Keratinocyte (primary cell): ENCODE data around the gene COA7. TPM values are rescaled to one million over a fixed set of nuclear protein-coding genes. Genes with fewer than 3 reads are reported as not detected.
"Not testable (repeated sequence)": the region's sequence is repeated elsewhere in the genome, so short reads cannot be mapped to it uniquely, and the experiment has no call there.

Experiments
- DNase-seq: peaks from one replicate; pipeline ENCODE4 v3.0.0-alpha.2; 2011; ENCODE audit warnings: low read depth, missing footprints, low spot score
- FAIRE-seq: peaks from 2 replicates; lab custom pipeline; 2011; peaks lifted over from hg19 to GRCh38; lab: Jason Lieb, UNC
- H2AFZ ChIP-seq: 2 replicates; pipeline ENCODE4 v1.6.0; 2012; ENCODE audit warnings: low read length, control low read depth, inconsistent platforms; ENCODE audit not compliant: control insufficient read depth
- H3K27ac ChIP-seq: 2 replicates; pipeline ENCODE4 v1.5.1; 2011; ENCODE audit warnings: low read length; ENCODE audit not compliant: control insufficient read depth, insufficient read depth
- H3K27me3 ChIP-seq: 3 replicates; pipeline ENCODE4 v1.6.0; 2011; ENCODE audit warnings: low read length; ENCODE audit not compliant: control insufficient read depth, insufficient read depth; ENCODE audit errors: extremely low read depth
- H3K36me3 ChIP-seq, 2 experiments: 2 replicates in 1 of 2; 3 replicates in 1 of 2; pipeline ENCODE4 v1.5.1; 2011; ENCODE audit warnings: low read length in 2 of 2, mild to moderate bottlenecking in 1 of 2; ENCODE audit not compliant: control insufficient read depth in 2 of 2, insufficient read depth in 2 of 2; ENCODE audit errors: extremely low read depth in 1 of 2
- H3K4me1 ChIP-seq: 3 replicates; pipeline ENCODE4 v1.5.1; 2011; ENCODE audit warnings: low read length; ENCODE audit not compliant: control insufficient read depth, insufficient read depth; ENCODE audit errors: extremely low read depth
- H3K4me2 ChIP-seq: 3 replicates; pipeline ENCODE4 v1.6.0; 2011; ENCODE audit warnings: low read depth, low read length; ENCODE audit not compliant: control insufficient read depth, insufficient read depth; ENCODE audit errors: extremely low read depth
- H3K4me3 ChIP-seq, 3 experiments: fragments of 200-600 bp in 1 of 3; sonication (generic) in 1 of 3; 2 replicates in 2 of 3; 3 replicates in 1 of 3; pipeline ENCODE4 v1.5.1; 2011 to 2016; ENCODE audit warnings: low read length in 3 of 3, mild to moderate bottlenecking in 3 of 3, control low read depth in 2 of 3, inconsistent platforms in 1 of 3, low read depth in 1 of 3, mixed read lengths in 1 of 3, mixed run types in 1 of 3, moderate library complexity in 1 of 3; ENCODE audit not compliant: control insufficient read depth in 2 of 3, insufficient read depth in 2 of 3; ENCODE audit errors: extremely low read depth in 1 of 3
- H3K79me2 ChIP-seq: 2 replicates; pipeline ENCODE4 v1.6.0; 2012; ENCODE audit warnings: low read length; ENCODE audit not compliant: control insufficient read depth, insufficient read depth
- H3K9ac ChIP-seq: 3 replicates; pipeline ENCODE4 v1.6.0; 2011; ENCODE audit warnings: low read length; ENCODE audit not compliant: control insufficient read depth, insufficient read depth; ENCODE audit errors: extremely low read depth
- H3K9me1 ChIP-seq: 3 replicates; pipeline ENCODE4 v1.6.0; 2011; ENCODE audit warnings: low read length; ENCODE audit not compliant: control insufficient read depth, insufficient read depth; ENCODE audit errors: extremely low read depth
- H3K9me3 ChIP-seq: 2 replicates; pipeline ENCODE4 v1.5.1; 2012; ENCODE audit warnings: low read depth, low read length; ENCODE audit not compliant: control insufficient read depth
- H4K20me1 ChIP-seq: 3 replicates; pipeline ENCODE4 v1.6.0; 2011; ENCODE audit warnings: low read length; ENCODE audit not compliant: control insufficient read depth, insufficient read depth; ENCODE audit errors: extremely low read depth
- CTCF ChIP-seq, 3 experiments: IDR thresholded peaks in 1 of 3; conservative IDR thresholded peaks in 1 of 3; optimal IDR thresholded peaks in 1 of 3; 2 replicates in 2 of 3; 3 replicates in 1 of 3; pipeline versions ENCODE3 to v1.5.1; 2011; ENCODE audit warnings: low read length in 3 of 3, mild to moderate bottlenecking in 3 of 3, moderate library complexity in 2 of 3, control low read depth in 1 of 3, inconsistent platforms in 1 of 3; ENCODE audit not compliant: insufficient read depth in 2 of 3; ENCODE audit errors: extremely low read depth in 1 of 3
- EZH2 ChIP-seq: IDR thresholded peaks from one replicate; pipeline ENCODE4 v1.6.1; 2012; ENCODE audit warnings: inconsistent platforms, mild to moderate bottlenecking, low read length, moderate library complexity
- dilution Hi-C: fragments of 300-500 bp; cut with MboI; formaldehyde crosslinking; loops from one replicate; pipeline ENCODE4 v1.7.0; 2020; ENCODE audit warnings: low sequenced_read_pairs; ENCODE audit not compliant: extremely low pct_ligation_motif_present
- polyA plus RNA-seq, 5 experiments: library from polyadenylated mRNA; depleted of rRNA in 3 of 5; stranded (reverse) in 3 of 5; stranded (forward) in 1 of 5; unstranded in 1 of 5; fragments of >200 nt; gene quantifications; 1 replicate in 1 of 5; 2 replicates in 3 of 5; 3 replicates in 1 of 5; pipeline versions ENCODE4 v1.2.1 to v1.2.3, GENCODE V29; 2011 to 2012; ENCODE audit warnings: missing spikeins in 2 of 5, low read depth in 1 of 5, low replicate concordance in 1 of 5

The COA7 gene
- polyA plus RNA-seq, 1 donor (not counting 4 experiments of a cell fraction or from before 2014, with no cell fraction given), result 23.5 TPM

DNA sequence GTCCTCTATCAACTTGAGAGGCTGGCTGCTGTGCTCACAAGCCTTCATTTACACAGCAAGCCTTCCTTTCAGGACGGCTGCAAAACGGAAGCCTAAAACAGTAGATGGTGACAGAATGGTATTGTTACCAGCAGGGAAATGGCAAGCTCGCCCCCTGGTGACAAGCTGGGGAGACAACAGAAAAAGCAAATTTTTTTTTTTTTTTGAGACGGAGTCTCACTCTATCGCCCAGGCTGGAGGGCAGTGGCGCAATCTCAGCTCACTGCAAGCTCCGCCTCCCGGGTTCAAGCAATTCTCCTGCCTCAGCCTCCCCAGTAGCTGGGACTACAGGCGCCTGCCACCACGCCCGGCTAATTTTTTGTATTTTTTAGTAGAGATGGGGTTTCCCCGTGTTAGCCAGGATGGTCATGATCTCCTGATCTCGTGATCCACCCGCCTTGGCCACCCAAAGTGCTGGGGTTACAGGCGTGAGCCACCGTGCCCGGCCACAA, 11.8 kb downstream of the COA7 start:
- H3K27ac ChIP-seq, H3K27me3 ChIP-seq, H3K4me3 ChIP-seq, dilution Hi-C loops, DNase-seq, FAIRE-seq, H3K79me2 ChIP-seq, H3K9me3 ChIP-seq, H3K4me2 ChIP-seq, H3K4me1 ChIP-seq, H3K9ac ChIP-seq, H2AFZ ChIP-seq, H4K20me1 ChIP-seq, H3K9me1 ChIP-seq: not testable (repeated sequence)
- peaks cover 12 to 15% of the 10 kb centered on the region in 2 experiments for H3K36me3 ChIP-seq
- TF ChIP-seq CTCF (optimal IDR thresholded peaks at IDR 0.05 in 1 of 3, IDR thresholded peaks at IDR 0.05 in 1 of 3, conservative IDR thresholded peaks at IDR 0.05 in 1 of 3; ENCODE audit: extremely low read depth in 1 of 3, insufficient read depth in 2 of 3, low read length in 3 of 3), result peak; percentile 66 to 76 (median 69)

GRCh38 chr1:52684545-52684944, 13.6 kb downstream of the COA7 start:
- H2AFZ ChIP-seq, result no peak overlapping the region
- no peaks in the 10 kb centered on the region for H3K9me3 ChIP-seq
- no peak overlapping the region for H3K27ac ChIP-seq
- H3K4me3 ChIP-seq, result no peak overlapping the region
- no peak for TF ChIP-seq CTCF (optimal IDR thresholded peaks at IDR 0.05 in 1 of 3, IDR thresholded peaks at IDR 0.05 in 1 of 3, conservative IDR thresholded peaks at IDR 0.05 in 1 of 3; ENCODE audit: extremely low read depth in 1 of 3, insufficient read depth in 2 of 3, low read length in 3 of 3)
- TF ChIP-seq EZH2, result no peak
- dilution Hi-C loops, result no loop called here
- no peaks in the 10 kb centered on the region for H4K20me1 ChIP-seq
- H3K4me1 ChIP-seq, result no peaks in the 10 kb centered on the region
- peaks cover 12 to 13% of the 10 kb centered on the region in 2 experiments for H3K36me3 ChIP-seq
- no peaks in the 10 kb centered on the region for H3K9me1 ChIP-seq
- H3K79me2 ChIP-seq, result no peaks in the 10 kb centered on the region
- no peak overlapping the region for H3K9ac ChIP-seq
- FAIRE-seq, result no peak
- H3K4me2 ChIP-seq, result no peak overlapping the region
- H3K27me3 ChIP-seq, result no peaks in the 10 kb centered on the region
- no peak for DNase-seq
